ENCODE measurements around the gene ZNF385B.

- no peak for TF ChIP-seq CTCF (IDR thresholded peaks at IDR 0.05; ENCODE audit: low read depth, low read length)
- no peak for TF ChIP-seq EZH2phosphoT487 (IDR thresholded peaks at IDR 0.05; ENCODE audit: low read depth)
Measured at GRCh38 chr2:179561702-179562101, 299.7 kb downstream of the ZNF385B start.
